NOMO-1 treated with DMSO at 0.1 percent for 48 hours (cell line): ENCODE data around the gene HOXB2.
A peak's percentile ranks its signal among the peaks of the same experiment; 100 is the strongest.

Experiments used
- DNase-seq: peaks from one replicate; lab custom pipeline; 2025; ENCODE audit not compliant: unreplicated experiment; lab: John Stamatoyannopoulos, UW

HOXB2 gene

DNA sequence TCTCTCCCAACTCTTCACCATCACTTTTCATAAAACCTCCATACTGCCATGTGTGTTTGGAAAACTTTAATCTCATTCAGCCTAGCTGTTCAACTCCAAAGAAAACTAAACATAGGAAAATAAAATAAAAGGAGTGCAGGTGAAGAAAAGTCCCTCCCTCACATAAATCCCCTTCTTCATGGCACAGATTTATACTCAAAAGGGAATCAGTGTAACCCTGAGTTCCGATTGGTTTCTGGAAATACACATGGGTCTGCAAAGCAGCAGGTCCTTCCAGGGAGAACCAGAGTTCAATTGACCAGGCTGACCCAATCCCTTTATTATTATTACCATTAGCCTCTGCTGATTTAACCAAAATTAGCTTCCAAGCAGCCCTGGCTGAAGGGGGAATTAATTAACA lies 8.9 kb upstream of the HOXB2 start:
- DNase-seq = no peak

DNA sequence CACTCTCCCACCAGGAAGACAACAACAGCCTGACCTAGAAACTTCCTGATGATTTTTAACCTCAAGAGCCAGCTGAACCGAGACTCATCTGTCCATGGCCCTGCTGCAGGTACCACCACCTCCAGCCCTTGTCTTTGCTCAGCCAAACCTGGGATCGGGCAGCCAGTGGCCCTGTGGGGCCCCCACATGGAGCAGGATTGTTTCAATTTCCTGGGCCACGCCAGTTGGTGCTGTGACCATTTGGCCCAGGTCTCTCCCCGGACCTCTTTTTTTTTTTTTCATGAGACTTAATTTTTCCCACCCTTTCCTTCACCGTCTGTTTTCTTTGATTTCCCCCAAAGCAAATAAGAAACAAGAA lies 8.3 kb upstream of the HOXB2 start:
- DNase-seq = no peak

DNA sequence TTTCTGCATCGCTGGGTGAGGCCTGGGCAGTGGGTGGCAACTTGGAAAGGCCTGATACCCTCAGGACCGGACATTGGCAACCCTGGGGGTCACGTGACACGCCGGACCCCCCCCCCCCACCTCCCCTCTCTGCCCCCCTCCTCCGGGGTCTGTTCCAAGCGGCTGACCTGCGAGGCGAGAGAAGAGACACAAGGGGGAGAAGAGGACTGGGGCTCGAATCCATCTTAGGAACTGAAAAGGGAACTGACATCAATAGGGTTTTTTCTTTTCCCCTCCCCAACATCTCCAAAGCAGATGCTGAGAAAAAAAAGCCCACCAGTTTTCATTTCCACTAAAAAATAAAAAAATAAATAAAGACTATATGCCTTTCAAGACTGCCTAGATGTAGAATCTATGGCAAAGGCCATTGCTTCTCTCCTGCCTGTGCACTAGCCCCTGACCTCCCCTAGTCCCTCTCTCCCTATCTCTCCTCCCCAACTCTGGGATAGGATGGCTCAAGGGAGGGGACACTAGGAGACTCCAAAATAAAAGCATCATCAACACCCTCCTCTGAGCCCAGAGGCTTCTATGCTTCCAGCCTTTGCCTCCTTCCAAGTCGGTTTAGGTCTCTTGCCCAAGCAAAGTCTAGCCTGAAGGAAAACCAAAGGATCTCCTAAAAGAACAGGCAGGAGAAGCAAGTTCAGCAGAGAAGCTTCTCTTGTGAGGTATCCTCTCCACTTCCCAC lies 7.7 kb upstream of the HOXB2 start:
- no peak for DNase-seq

DNA sequence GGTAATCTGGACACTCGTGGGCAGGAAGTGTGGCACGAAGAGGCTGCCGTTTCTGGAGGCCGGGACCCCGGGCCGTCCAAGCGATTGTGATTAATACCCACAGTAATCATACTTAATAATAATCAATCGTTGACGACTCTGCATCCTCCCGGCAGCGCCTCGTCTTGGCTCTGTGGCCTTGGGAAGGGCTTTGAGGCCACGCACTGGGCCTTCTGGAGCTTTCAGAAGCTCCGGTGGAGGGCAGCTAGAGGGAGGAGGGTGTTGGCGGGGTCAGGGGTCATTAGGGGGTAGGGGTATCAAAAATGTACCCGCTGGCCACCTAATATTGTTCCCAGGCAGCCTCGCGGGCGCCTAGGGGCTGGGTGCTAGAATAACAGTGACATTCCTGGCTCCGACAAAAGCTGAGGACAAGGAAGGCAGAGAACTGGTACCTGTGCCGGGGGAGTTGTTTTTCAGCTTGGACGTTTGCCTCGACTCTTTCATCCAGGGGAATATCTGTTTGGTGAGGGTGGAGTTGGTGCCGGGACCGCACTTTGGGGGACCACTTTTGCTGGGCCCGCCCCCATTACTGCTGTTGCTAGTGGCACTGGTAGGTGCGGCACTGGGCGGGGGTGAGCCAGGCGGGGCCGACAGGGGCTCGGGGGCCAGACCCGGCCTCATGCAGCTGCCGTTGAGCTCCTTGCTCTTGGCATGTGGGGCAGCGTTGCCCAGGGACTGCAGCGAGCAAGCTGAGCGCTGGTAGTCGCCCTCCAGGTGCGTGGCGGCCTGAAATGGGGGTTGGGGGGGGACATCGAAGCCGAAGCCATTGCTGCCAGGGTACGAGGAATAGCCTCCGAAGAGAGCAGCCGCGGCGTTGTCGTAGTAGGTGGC lies 6.9 kb upstream of the HOXB2 start:
- no peak for DNase-seq

DNA sequence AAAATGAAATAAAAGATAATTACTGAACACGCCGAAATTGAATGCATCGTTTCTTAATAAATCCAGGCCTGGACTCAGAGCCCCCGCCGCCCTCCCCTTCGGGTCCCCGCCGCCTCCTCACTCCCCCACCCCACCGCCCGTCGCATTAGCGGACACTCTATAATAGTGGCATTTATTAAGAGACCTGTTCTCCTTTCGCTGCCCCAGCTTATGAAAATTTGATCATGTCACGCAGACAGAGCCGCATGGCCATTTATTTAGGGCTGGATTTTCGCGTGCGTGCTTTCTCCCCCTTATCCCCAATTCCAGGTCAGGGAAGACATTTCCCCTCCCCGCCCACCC lies 6.3 kb upstream of the HOXB2 start:
- no peak for DNase-seq

DNA sequence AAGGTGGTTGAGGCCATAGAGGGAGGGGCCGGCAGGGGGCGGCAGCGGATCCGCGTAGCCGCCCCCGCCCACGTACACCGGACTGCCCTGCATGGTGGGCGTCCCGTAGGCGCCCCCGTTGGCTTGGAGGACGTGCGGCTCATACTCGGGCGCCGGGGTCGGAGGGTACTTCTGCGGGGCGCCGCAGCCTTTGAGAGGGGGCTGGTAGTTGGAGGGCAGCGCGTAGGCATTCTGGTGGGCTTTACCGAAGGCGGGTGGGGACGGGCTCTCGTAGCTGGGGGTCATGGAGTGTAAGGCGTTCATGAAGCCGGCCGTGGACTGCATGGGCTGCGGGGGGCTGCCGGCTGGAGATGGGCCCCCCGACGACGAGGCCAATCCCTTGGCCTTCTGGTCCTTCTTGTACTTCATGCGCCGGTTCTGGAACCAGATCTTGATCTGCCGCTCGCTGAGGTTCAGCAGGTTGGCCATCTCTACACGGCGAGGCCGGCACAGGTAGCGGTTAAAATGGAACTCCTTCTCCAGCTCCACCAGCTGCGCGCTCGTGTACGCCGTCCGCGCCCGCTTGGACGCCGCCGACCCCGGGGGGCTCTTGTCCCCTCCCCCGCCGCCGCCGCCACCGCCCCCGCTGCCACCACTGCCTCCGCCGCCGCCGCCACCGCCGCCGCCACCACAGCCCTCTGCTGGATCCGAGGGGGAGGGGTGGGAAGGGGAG lies 5.7 kb upstream of the HOXB2 start:
- no peak for DNase-seq

DNA sequence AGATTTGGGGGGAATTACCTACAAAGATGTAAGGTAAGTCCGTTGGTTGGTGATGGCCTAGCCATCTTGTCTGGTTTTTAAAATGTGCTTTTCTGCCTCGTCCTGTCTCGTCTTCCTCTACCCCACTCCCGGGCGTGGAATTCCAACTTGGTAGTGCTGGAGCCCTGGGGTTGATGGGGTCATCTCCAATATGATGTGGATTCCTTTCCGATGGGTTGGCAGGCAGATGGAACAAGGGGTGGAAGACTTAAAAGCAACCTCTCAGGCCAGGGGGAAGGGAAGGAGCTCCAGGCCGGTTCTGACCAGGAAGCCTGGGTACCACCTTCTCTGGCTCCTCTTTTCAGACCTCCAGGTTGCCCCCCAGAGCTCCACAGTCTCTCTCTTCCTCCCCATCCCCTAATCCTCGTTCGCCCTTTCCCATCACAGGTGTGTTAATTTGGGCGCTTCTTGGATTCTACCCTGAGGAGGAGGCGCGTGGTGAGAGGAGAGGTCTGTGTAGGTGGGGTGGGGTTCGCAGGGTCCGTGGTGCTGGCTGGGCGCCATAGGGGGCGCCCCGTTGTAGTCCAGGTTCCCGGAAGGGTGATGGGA lies 5.1 kb upstream of the HOXB2 start:
- no peak for DNase-seq

DNA sequence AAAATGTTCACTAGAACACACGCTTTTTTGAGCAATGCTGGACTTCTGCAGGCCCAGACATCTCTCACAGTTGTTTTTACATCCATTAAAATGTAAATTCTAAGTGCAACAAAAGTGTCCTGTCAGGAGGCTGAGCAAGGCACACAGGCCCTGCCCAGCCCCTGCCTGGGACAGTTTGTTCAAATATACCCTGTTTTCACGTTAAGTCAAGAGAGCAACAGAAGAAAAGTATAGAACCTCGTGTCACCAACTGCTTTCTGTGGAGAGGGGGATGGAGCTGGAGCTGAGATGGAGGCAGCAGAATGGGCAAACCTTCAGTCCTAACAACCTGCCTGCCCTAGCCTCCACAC lies 4.3 kb upstream of the HOXB2 start:
- DNase-seq = no peak

DNA sequence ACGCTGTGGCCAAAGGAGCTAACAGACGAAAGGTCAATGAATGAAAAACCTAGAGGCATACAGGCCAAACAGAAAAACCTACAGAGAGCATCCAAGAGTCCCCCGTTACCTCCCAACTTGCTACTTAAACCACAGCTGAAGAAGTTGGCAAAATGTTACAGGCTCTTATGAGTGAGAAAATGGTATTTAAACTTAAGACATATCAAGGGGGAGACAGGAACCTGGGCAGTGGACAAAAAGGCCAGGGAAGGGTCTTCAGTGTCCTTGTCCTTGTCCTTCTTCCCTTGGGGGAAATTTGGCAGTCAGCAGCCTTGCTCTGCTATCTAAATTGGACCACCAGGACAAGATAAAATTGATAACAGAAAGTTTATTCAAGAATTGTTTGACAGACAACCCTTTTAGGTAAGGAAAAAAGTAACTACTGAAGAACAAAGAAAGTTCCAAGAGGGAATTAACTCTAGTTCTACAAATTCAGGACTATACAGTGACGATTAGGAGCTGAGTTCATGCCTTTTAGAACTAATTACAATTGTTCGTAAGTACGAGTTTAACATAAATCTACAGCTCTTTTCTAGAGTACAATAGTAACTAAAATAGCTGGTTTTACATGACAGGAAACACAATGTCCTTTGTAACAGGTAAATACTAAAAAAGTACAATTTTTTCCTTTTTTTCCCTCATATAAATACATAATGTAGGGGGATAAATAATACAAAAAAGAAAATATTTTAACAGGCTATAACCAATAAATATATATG lies 3.8 kb upstream of the HOXB2 start:
- no peak for DNase-seq

DNA sequence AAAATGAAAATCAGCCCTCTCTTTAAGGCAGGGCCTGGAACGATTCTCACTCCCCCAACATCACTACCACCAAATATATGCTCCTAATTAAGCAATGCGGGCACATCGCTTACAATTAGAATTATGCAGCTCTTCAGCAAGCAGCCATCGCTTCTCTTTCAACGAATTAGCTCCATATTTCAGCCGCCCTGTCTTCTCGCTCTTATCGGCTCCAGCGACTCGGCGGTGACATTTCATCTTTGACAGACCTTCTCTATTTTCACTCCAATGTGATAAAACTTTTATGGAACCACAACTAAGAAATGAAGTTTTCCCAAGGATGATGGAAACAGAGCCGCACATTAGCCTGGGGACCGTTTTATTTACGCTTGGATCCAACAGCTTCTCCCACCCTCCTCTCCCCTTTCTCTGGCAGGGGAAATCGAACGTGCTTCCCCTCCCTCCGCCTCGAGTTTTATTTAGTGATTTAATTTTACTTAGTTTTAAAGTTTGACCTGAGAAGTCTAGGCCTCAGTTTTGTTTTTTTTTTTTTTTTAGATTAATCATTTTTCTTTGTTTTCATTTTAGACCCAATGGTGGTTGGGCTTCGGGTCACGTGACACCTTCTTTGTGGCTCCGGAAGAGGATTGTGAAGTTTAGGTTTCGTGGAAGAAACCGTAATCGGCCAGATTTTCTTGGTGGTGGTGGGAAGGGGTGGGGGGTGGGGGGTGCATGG lies 3.1 kb upstream of the HOXB2 start:
- DNase-seq = no peak

DNA sequence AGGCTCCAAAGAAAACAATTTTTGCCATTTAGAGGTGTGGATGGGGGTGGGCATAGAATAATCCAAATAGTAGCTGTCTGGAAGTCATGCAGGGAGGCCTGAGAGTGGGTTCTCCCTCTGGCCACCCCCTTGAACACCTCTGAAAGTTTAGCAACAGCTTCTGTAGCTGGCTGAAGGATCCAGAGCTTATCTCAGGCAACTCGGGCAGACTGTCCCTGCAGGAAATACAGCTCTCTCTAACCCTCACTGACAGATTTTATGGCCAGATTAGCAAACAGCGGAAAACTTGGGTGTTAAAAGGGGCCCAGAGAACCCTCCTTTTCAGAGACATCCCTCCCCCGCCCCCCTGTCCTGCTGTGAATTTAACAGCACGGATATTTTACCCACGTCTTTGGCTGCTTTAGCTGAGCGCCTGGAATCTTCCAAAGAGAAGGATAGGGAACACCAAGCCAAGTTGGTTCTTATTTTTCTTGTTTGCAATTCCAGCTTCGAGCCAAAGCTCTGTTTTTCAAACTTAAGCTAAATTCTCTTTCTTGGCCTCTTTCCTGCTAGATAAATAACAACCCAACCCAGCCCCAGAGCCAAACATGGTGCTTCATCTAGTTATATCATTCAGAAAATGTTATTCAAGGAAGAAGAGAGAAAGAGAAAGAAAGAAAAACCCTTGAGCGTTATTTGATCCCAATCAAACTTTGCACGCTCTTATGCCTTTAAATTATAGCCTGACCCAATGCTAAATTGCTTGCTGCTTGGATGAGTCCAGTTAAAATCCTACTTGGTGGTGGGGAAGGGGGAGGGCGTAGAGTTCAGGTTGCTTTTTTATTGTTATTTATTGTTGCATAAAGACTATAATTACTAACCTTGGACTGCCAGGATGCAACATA lies 2.3 kb upstream of the HOXB2 start:
- no peak for DNase-seq

DNA sequence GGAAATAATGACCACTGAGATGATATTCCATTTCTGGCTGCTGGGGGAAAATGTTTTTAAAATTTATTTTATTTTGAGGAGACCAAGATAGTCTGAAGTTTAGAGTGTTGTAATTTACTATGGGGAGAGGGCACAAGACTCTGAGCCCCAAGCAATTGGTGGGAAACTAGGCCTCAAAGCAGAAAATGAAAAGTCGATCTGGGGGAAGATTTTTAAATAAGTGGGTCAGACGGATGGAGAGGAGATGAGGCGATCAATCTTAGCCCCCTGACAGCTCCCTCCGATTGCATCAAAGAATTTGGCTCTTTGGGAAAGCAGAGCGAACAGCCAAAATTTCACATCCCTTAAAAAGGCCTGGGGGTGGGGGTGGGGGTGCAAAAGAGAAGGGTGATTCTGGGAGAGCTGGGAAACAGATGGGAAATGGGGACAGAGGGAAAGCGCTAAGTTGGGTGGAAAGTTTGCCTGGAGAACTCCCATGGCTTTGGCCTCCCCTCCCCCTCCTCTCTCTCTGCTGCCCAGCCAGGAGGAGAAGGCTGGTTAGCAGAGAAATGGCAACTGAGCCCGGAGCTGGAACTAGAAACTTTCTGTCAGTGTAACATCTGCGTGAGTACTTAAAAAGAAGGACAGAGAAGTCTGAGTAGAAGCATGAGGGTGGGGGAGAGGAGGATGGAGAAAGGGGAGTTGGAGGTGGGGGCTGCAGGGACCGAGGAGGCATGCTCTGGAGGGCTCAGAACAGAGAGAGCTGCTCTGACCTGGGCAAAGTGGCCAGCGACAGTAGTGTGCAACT lies 1.4 kb upstream of the HOXB2 start:
- DNase-seq = no peak

DNA sequence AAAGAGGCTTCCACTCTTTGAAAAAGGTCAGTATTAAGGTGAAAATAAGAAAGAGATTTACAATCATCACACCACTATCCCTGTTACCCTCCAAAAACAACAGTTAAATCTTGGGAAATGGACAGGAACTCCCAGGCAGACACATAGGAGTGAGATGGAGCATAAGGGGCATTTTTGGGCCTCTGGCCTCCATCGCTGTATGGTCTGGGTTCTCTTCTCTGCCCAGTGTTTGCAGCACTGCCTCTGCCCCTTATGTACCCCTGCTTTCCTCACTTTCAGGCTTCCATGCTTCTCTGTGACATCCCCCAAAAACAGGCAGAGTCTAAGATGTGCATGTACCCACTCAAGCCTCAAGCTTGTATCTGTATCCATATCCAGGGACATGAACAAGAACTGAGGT lies 630 bp upstream of the HOXB2 start:
- DNase-seq = no peak

DNA sequence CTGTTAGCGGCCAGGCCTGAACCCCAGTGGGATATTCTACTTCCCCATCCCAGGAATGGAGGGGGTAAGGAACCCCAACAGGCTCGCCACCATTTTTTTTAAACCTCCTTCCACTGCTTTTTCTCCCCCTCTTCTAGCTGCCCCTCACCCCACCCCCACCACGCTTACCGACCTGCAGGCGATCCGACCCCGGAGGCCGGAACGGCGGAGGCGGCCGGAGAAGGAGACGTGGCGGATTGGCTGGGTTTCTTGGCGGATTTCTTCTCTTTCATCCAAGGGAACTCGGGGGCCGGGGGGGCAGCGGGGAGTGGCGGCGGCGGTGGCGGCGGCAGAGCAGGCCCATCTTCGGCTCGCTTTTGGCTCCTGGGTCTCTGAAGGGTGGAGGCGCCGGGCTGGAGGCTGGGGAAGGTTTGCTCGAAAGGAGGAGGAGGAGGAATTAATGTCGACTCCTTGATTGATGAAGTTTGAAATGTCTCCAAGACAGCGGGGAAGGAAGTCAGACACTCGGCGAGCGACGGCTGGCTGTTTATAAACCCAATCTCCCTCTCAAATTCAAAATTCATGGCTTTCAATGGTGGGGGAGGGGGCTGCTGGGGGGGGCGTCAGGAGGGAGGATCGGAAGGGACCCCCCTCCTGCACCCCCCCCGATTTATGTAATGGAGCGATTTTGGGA lies 424 bp downstream of the HOXB2 start:
- DNase-seq = no peak

DNA sequence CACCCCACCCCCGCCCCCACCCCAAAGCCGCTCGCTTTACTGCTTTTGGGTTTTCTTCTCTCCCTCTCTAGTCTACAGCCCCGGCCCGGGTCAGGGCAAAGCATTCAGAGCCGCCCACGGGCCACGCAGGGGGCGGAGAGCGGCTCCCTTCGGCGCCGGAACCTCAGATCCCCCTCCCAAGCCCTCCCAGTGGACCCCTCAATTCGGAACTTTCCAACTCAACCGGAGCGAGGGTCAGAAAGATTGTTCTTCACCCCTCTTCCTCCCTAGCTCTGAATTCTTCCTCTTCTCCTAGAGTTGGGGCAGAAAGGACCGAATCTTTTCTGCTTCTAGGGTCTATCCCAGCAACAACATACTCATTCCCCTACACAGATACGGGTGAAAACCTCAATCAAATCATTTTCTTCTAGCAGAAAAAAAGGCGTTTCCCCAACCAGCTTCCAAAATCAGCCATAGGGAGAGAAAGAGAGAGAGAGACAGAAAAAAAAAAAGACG lies 1.0 kb downstream of the HOXB2 start:
- no peak for DNase-seq

DNA sequence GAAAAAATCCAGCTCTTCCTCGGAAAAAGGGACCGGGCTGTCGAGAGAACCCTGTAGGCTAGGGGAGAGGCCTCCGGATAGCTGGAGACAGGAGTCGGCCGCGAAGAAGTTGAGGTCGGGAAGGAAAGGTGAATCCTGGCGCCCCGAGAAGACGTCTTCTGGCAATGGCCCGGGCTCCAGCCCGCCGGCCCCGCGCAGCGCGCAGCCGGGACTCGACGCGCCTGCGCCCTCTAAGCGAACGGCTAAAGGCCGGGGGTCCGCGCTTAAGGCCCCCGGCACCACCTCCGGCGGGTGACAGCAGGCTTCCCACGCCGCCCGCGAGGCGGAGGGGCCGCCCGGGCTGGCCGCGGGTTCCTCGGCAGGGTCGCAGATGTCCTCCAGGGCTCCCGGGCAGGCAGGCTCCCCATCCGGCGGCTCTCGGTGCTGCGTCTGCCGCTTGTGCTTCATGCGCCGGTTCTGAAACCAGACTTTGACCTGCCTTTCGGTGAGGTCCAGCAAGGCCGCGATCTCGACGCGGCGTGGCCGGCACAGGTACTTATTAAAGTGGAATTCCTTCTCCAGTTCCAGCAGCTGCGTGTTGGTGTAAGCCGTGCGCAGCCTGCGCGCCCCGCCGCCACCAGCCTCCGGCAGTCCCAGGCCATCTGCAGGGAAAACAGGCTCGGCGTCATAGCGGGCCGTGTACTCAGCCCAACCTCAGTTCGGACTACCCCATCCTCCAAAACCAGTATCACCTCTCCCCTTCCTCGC lies 1.6 kb downstream of the HOXB2 start:
- DNase-seq = peak; percentile 8

DNA sequence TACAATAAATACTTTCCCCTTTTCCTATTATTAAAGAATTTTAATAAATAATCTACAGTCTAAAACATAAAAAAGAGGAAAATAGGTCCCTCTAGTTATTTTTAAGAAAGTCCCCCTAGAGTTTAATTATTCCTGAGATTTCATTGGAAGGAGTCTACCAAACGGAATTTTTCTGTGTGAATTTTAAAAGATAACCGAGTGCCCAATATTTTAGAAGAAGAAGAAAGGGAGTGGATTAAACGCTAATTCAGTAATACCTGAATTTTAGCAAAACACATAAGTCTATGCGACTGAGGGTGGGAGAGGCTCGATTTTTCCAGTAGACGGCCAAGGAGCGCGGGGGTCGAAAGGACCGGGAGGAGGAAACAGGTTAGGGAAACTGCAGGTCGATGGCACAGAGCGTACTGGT lies 2.2 kb downstream of the HOXB2 start:
- no peak for DNase-seq
